KMS-11 (cell line): Measurements from ENCODE around the gene PRR14.

Experiments used
- H2AFZ ChIP-seq: fragments of 200-600 bp; sonication (generic); 2 replicates; pipeline ENCODE4 v1.6.1; 2016; ENCODE audit warnings: antibody characterized with exemption, mixed run types, low read depth
- H3K27ac ChIP-seq: fragments of 200-600 bp; sonication (generic); 2 replicates; pipeline ENCODE4 v1.6.1; 2016; ENCODE audit warnings: mild to moderate bottlenecking, mixed run types
- H3K27me3 ChIP-seq: fragments of 200-600 bp; sonication (generic); 2 replicates; pipeline ENCODE4 v1.6.1; 2017; ENCODE audit warnings: mild to moderate bottlenecking, low read depth, mixed run types, moderate library complexity; ENCODE audit not compliant: insufficient read depth
- H3K36me3 ChIP-seq: fragments of 200-600 bp; sonication (generic); 2 replicates; pipeline ENCODE4 v1.6.1; 2017; ENCODE audit warnings: mild to moderate bottlenecking, mixed run types; ENCODE audit not compliant: insufficient read depth
- H3K4me1 ChIP-seq: fragments of 200-600 bp; sonication (generic); 2 replicates; pipeline ENCODE4 v1.6.1; 2016; ENCODE audit warnings: mild to moderate bottlenecking, low read depth, mixed run types; ENCODE audit not compliant: poor library complexity, severe bottlenecking
- H3K4me2 ChIP-seq: fragments of 200-600 bp; sonication (generic); 2 replicates; pipeline ENCODE4 v1.7.0; 2016; ENCODE audit warnings: mild to moderate bottlenecking, mixed run types
- H3K4me3 ChIP-seq: fragments of 200-600 bp; sonication (generic); IDR thresholded peaks from 2 replicates; pipeline ENCODE4 v1.6.1; 2017; ENCODE audit warnings: low read depth, low read length, mixed read lengths; ENCODE audit not compliant: insufficient read depth
- H3K79me2 ChIP-seq: fragments of 200-600 bp; sonication (generic); 2 replicates; pipeline ENCODE4 v1.6.1; 2016; ENCODE audit warnings: low read depth, mixed run types; ENCODE audit not compliant: insufficient read depth
- H3K9ac ChIP-seq: fragments of 200-600 bp; sonication (generic); 2 replicates; pipeline ENCODE4 v1.6.1; 2016; ENCODE audit warnings: mild to moderate bottlenecking, mixed run types
- H4K20me1 ChIP-seq: fragments of 200-600 bp; sonication (generic); 2 replicates; pipeline ENCODE4 v1.6.1; 2016; ENCODE audit warnings: mild to moderate bottlenecking, mixed run types; ENCODE audit not compliant: insufficient read depth
- CTCF ChIP-seq: fragments of 200-600 bp; sonication (generic); conservative IDR thresholded peaks from 2 replicates; pipeline ENCODE4 v1.6.1; 2017; ENCODE audit warnings: low read depth, mild to moderate bottlenecking, antibody characterized with exemption, low read length, moderate library complexity, mixed read lengths

PRR14 gene

GRCh38 chr16:30652718-30653117 is 2.0 kb downstream of the PRR14 start:
- TF ChIP-seq CTCF, result no peak
- H4K20me1 ChIP-seq, result no peaks in the 10 kb centered on the region
- H3K4me3 ChIP-seq, result no peak overlapping the region
- no peak overlapping the region for H2AFZ ChIP-seq
- H3K9ac ChIP-seq, result no peak overlapping the region
- H3K27me3 ChIP-seq, result no peaks in the 10 kb centered on the region
- H3K4me1 ChIP-seq, result peaks cover 46% of the 10 kb centered on the region
- H3K4me2 ChIP-seq, result no peak overlapping the region
- no peaks in the 10 kb centered on the region for H3K79me2 ChIP-seq
- no peaks in the 10 kb centered on the region for H3K36me3 ChIP-seq
- H3K27ac ChIP-seq, result no peak overlapping the region

GRCh38 chr16:30654856-30655255 is 4.1 kb downstream of the PRR14 start:
- peaks cover 3% of the 10 kb centered on the region; the same call in 1 of the 2 replicates for H3K79me2 ChIP-seq
- H3K27me3 ChIP-seq, result no peaks in the 10 kb centered on the region
- H3K4me2 ChIP-seq, result no peak overlapping the region
- H3K9ac ChIP-seq, result no peak overlapping the region
- no peak overlapping the region for H3K27ac ChIP-seq
- TF ChIP-seq CTCF, result no peak
- peaks cover 34% of the 10 kb centered on the region for H3K4me1 ChIP-seq
- no peak overlapping the region for H2AFZ ChIP-seq
- H3K36me3 ChIP-seq, result no peaks in the 10 kb centered on the region
- H3K4me3 ChIP-seq, result no peak overlapping the region
- H4K20me1 ChIP-seq, result no peaks in the 10 kb centered on the region

GRCh38 chr16:30655815-30656347 is 5.1 kb downstream of the PRR14 start:
- Histone ChIP-seq H3K4me1 (peaks cover 30% of the 10 kb centered on the region), H3K4me2 (peak overlapping the region; percentile 76; the same call in 1 of the 2 replicates), H2AFZ (no peak overlapping the region), H3K27me3 (no peaks in the 10 kb centered on the region), H3K9ac (no peak overlapping the region), H4K20me1 (no peaks in the 10 kb centered on the region), H3K79me2 (peaks cover 13% of the 10 kb centered on the region; the same call in 1 of the 2 replicates), H3K36me3 (no peaks in the 10 kb centered on the region), H3K27ac (no peak overlapping the region; the same call in 1 of the 2 replicates), H3K4me3 (no peak overlapping the region)
- no peak for TF ChIP-seq CTCF

- Histone ChIP-seq H3K4me3 (no peak overlapping the region), H4K20me1 (no peaks in the 10 kb centered on the region), H3K27me3 (no peaks in the 10 kb centered on the region), H3K27ac (peak overlapping the region; percentile 86), H3K36me3 (no peaks in the 10 kb centered on the region), H3K79me2 (peaks cover 18% of the 10 kb centered on the region), H3K4me2 (peak overlapping the region; percentile 76; the same call in 1 of the 2 replicates), H3K9ac (peak overlapping the region; percentile 58; the same call in 1 of the 2 replicates), H3K4me1 (peaks cover 34% of the 10 kb centered on the region), H2AFZ (no peak overlapping the region)
- no peak for TF ChIP-seq CTCF
These were observed 5.6 kb downstream of the PRR14 start for GRCh38 chr16:30656388-30656787.
